GM10266 (cell line): Measurements from ENCODE around the gene ADARB2.
A peak's percentile ranks its signal among the peaks of the same experiment; 100 is the strongest.

Experiments used
- DNase-seq: peaks from one replicate; pipeline ENCODE4 v3.0.0; 2012; ENCODE audit errors: extremely low spot score
- TF ChIP-seq, protein P1 (sequence below): IDR thresholded peaks from 2 replicates; pipeline ENCODE4 v1.5.1; 2012; ENCODE audit warnings: mild to moderate bottlenecking, low read depth; ENCODE audit not compliant: control insufficient read depth, insufficient read depth; ENCODE audit errors: missing control alignments

ADARB2 gene

DNA sequence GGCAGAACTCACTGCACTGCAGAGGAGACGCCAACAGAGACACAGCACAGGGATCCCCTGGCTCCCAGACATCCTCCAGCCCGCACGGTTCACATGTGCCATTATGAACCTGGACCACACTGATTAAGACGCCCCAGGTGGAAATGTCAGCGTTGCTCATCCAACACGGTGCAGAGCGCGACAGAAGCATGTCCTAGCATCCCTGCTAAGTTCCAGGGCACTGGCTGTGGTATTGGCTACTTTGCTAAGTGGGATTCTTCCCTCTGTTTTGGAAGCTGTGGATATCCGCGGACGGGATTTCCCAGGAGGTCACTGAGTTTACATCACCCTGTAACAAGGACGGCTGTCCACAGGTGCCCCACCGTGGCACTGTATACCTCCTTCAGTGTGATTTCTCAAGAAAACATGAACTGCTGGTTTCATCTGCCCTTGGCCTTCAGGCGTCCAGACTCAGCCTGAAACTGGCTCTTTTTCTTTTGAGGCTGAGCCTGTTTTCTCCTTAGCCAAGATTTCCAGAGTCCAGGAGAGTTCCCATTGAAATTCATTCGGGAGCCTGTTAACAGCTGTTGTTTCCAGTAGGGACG is 357.1 kb downstream of the ADARB2 start:
- TF ChIP-seq, protein P1, sequence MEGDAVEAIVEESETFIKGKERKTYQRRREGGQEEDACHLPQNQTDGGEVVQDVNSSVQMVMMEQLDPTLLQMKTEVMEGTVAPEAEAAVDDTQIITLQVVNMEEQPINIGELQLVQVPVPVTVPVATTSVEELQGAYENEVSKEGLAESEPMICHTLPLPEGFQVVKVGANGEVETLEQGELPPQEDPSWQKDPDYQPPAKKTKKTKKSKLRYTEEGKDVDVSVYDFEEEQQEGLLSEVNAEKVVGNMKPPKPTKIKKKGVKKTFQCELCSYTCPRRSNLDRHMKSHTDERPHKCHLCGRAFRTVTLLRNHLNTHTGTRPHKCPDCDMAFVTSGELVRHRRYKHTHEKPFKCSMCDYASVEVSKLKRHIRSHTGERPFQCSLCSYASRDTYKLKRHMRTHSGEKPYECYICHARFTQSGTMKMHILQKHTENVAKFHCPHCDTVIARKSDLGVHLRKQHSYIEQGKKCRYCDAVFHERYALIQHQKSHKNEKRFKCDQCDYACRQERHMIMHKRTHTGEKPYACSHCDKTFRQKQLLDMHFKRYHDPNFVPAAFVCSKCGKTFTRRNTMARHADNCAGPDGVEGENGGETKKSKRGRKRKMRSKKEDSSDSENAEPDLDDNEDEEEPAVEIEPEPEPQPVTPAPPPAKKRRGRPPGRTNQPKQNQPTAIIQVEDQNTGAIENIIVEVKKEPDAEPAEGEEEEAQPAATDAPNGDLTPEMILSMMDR: no peak
- no peak for DNase-seq

DNA sequence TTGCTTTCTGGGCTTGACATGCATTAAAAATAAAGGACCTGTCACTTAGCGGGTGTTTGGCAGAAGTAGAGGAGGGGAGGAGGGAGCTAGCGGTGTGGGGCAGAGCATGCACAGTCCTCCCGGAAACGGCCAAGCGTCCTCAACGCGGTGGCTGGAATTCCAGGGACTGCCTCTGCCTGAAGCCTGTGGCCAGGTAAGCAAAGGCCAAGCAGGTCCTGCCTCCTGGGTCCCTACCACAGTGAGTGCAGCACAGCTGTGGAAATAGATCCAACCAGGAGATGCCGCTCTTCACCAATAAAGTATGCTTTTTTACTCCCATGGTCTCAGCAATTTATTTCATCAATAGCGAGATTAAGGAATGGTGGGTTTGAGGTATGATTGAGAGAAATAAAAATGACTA is 357.7 kb downstream of the ADARB2 start:
- TF ChIP-seq, protein P1: peak; percentile 5
- DNase-seq: no peak

DNA sequence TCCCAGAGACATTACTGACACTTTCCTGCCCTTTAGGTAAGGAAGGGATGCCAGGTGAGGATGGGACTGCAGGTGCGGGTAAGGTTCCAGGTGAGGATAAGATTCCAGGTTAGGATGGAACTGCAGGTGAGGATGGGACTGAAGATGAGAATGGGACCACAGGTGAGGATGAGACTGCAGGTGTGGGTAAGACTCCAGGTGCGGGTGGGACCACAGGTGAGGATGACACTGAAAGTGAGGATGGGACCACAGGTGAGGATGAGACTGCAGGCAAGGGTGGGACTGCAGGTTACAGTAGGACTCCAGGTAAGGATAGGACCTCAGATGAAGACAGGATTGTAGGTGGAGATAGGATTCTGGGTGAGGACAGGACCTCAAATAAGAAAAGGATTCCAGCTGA is 358.9 kb downstream of the ADARB2 start:
- DNase-seq: no peak
- TF ChIP-seq, protein P1: no peak

DNA sequence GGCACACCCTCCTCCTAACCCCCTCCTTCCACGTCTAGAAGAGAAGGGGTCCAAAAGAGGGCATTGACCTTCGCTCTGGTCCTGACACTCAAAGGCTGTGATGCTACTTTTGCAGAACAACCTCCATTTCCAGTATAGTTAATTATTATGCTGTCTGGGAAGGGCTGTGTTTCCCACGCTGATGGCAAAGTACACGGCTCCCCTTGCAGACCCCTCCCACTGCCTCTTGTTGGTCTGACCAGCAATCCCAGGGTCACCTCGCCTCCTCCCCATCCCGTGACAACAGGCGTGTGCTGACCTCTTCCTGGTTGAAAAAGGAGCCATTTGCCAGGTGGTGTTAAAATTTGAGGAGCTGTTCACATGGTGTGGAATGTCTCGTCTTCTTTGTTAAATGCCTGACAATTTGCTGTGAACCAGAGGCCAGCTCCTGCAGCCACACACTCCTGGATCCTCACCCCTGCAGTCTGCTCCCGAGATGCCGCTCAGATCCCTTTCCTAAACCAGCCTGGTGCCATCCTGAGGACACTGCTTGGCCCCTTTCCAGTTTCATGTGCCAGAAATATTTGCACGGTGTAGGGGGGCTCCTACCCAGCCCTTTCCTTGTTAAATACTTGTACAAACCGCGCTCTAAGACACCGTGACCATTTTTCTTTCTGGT is 359.5 kb downstream of the ADARB2 start:
- no peak for DNase-seq
- TF ChIP-seq, protein P1: no peak

DNA sequence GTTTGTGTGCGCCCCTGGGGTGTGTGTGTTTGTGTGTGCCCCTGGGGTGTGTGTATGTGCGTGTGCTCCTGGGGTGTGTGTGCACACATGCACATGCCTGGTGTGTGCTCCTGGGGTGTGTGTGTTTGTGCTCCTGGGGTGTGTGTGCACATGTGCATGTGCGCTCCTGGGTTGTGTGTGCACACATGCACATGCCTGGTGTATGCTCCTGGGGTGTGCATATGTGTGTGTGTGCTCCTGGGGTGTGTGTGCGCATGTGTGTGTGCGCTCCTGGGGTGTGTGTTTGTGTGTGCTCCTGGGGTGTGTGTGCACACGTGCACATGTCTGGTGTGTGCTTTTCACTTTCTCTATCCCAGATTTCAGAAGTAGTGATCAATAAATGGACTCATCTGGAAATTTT is 360.1 kb downstream of the ADARB2 start:
- DNase-seq: no peak
- TF ChIP-seq, protein P1: no peak

DNA sequence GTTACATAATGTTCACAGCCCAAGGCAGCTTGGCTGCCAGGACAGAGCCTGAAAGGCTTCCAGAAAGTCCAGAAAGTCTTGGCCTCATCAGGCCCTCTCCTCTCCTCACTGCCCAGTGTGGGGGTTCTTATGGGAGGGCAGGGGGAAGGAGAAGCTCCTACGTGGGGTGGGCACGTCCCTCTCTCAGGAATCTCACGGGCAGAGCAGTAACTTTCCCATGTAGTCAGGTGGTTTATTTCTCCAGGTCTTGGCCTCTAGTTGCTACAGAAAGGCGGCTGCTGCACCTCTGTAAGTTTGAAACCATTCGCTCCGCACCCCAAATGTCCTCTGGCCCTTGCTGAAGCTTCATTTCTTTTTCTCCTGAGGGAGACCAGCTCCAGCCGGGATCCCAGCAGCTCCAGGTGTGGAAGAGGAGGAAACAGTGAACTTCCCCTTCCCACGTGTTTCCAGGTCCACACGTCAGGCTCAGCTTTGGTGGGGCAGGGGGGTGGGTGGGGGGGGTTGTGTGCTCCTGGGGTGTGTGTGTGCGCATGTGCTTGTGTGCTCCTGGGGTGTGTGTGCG is 360.9 kb downstream of the ADARB2 start:
- TF ChIP-seq, protein P1: no peak
- DNase-seq: no peak

DNA sequence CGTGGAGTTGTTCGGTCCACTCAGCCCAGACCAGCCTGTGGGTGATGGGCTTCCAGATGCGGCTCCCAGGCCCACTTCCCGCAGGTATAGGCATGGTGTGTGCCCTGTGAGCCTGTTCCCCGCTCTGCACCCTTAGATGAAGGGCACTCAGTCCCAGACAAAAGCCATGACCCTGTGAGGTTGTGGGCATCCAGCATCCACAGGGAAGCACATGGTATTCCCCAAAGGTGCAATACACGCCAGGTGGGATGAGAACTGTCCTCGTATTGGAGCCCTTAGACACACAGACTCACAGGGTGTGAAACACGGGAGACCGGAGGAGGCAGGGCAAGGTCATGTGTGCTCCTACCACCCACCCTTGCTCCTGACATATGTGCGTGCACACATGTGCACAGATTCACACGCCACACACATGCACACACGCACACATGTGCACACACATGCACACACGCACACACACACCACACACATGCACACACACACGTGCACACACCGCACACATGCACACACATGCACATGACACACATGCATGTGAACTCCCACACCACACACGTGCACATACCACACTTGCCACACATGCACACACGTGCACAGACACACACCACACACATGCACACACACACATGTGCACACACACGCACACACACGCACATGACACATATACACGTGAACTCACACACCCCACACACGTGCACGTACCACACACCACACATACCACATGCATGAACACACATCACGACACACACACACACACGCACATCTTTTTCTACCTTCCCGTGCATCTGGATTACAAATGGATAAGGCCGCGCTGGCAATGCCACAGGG is 361.8 kb downstream of the ADARB2 start:
- no peak for DNase-seq
- TF ChIP-seq, protein P1: no peak
